HG03575 (cell line): ENCODE data around the gene CNOT3.

Experiments
- ATAC-seq: cut with Tn5 transposase; IDR thresholded peaks from one replicate; pipeline ENCODE4 v1.9.1; 2021; ENCODE audit not compliant: unreplicated experiment, insufficient number of reproducible peaks, low FRiP score; ENCODE audit errors: extremely low read depth

CNOT3 gene

GRCh38 chr19:54115109-54116063 lies 22.2 kb upstream of the CNOT3 start, which contains the start of the genes PRPF31 and TFPT:
Gene PRPF31 (plus strand): TSS chr19:54115754. CDS start chr19:54118279, 2,525 bp downstream.
Gene TFPT (minus strand): TSS chr19:54115657. CDS start chr19:54115269, 388 bp downstream.
- peak; percentile 43 for ATAC-seq

GRCh38 chr19:54121259-54121658 lies 16.3 kb upstream of the CNOT3 start:
- no peak for ATAC-seq

GRCh38 chr19:54123682-54124081 lies 13.9 kb upstream of the CNOT3 start:
- no peak for ATAC-seq

GRCh38 chr19:54124393-54124792 lies 13.2 kb upstream of the CNOT3 start:
- no peak for ATAC-seq

GRCh38 chr19:54125713-54126112 lies 11.8 kb upstream of the CNOT3 start:
- ATAC-seq = no peak

GRCh38 chr19:54127688-54128440 lies 9.7 kb upstream of the CNOT3 start:
- ATAC-seq = no peak

GRCh38 chr19:54128441-54128725 lies 9.2 kb upstream of the CNOT3 start:
- ATAC-seq = no peak

- no peak for ATAC-seq
Observed at GRCh38 chr19:54128796-54129616, 8.6 kb upstream of the CNOT3 start.

- ATAC-seq = no peak
Observed at GRCh38 chr19:54129617-54129996, 8.0 kb upstream of the CNOT3 start.

GRCh38 chr19:54133312-54133956 lies 4.1 kb upstream of the CNOT3 start:
- ATAC-seq = no peak

GRCh38 chr19:54133957-54134590 lies 3.5 kb upstream of the CNOT3 start:
- no peak for ATAC-seq

- no peak for ATAC-seq
Observed at GRCh38 chr19:54136086-54136863, 1.3 kb upstream of the CNOT3 start.

GRCh38 chr19:54136864-54137698 lies 481 bp upstream of the CNOT3 start:
- ATAC-seq = peak; percentile 46

- no peak for ATAC-seq
Observed at GRCh38 chr19:54138489-54139256, 1.1 kb downstream of the CNOT3 start.

GRCh38 chr19:54141356-54141755 lies 3.8 kb downstream of the CNOT3 start:
- ATAC-seq = no peak

- ATAC-seq = no peak
Observed at GRCh38 chr19:54142166-54142780, 4.7 kb downstream of the CNOT3 start.
